Right lobe of liver (tissue), 6 donors: ENCODE results near the gene TIGD1. TPM values are rescaled to one million over a fixed set of nuclear protein-coding genes. Genes with fewer than 3 reads are reported as not detected.
A peak's percentile ranks its signal among the peaks of the same experiment; 100 is the strongest.

Experiments
- ATAC-seq, 4 donors: fragments of 200-7000 bp; cut with Tn5 transposase; one replicate each; pipeline ENCODE4 v1.9.1; 2020; ENCODE audit warnings: mild to moderate bottlenecking in 4 of 4, moderate library complexity in 4 of 4
- DNase-seq, 3 donors: peaks; one replicate each; pipeline ENCODE4 v3.0.0-alpha.2; 2020
- H3K27ac ChIP-seq, 3 donors: fragments of 200-600 bp; one replicate each; pipeline ENCODE4 v1.8.0; 2022
- H3K27me3 ChIP-seq, 2 donors: fragments of 200-600 bp; one replicate each; pipeline ENCODE4 v1.8.0; 2022
- H3K36me3 ChIP-seq, 4 donors: fragments of 200-600 bp; sonication (generic) in 1 of 4; one replicate each; pipeline versions ENCODE4 v1.5.1 to v1.8.0; 2017 to 2022; ENCODE audit warnings: control low read depth in 1 of 4
- H3K4me1 ChIP-seq, 4 donors: fragments of 200-600 bp; sonication (generic) in 1 of 4; one replicate each; pipeline versions ENCODE4 v1.5.1 to v1.8.0; 2017 to 2022; ENCODE audit warnings: control low read depth in 1 of 4
- H3K4me3 ChIP-seq, 3 donors: fragments of 200-600 bp; one replicate each; pipeline ENCODE4 v1.8.0; 2022
- H3K9me3 ChIP-seq, 4 donors: fragments of 200-600 bp; sonication (generic) in 1 of 4; one replicate each; pipeline versions ENCODE4 v1.5.1 to v1.8.0; 2017 to 2022; ENCODE audit warnings: control low read depth in 1 of 4
- POLR2A ChIP-seq: fragments of 450-650 bp; IDR thresholded peaks from one replicate; pipeline ENCODE4 v1.6.1; 2017; ENCODE audit warnings: antibody characterized with exemption, mild to moderate bottlenecking
- WGBS: methylation state at CpG from one replicate; pipeline ENCODE4 v1.1.6; 2018; ENCODE audit warnings: low coverage, low lambda C conversion rate; ENCODE audit not compliant: insufficient coverage; ENCODE audit errors: missing lambda C conversion rate; 5-methylcytosine and 5-hydroxymethylcytosine counted together
- intact Hi-C, 2 donors: fragments of 100-400 bp; cut with DNase I; formaldehyde crosslinking; loops; one replicate each; pipeline versions ENCODE4 v1.11.2 to v1.14.1; 2022
- total RNA-seq, 6 experiments: library from RNA; depleted of rRNA in 2 of 6; stranded (reverse); fragments of >200 nt in 2 of 6; fragmentation: NEBNext Ultra II Directional in 3 of 6; extraction: Animal tissue kit (Norgen Biotek cat#: 25700) in 3 of 6; gene quantifications; one replicate each; pipeline versions ENCODE4 v1.1.0 to v1.2.4, GENCODE V29; 2016 to 2023
- TF ChIP-seq, protein P1 (sequence below), 4 donors: fragments of 200-600 bp in 3 of 4; fragments of 450-650 bp in 1 of 4; IDR thresholded peaks; one replicate each; pipeline versions ENCODE4 v1.5.1 to v1.8.0; 2016 to 2022; ENCODE audit warnings: antibody characterized with exemption in 4 of 4, mild to moderate bottlenecking in 2 of 4
- donor health status: DM: no; HTN: yes; CAD: no.
- donor health status: DM: no; HTN: no; CAD: no.
- donor health status: DM: no; HTN: no; CAD: no.
- donor health status: DM: no; HTN: yes; CAD: no.
- donor health status: DM: no; HTN: yes; CAD: no.

TIGD1 gene
- total RNA-seq, 6 experiments from 2014 or later, result 0.68 to 1.5 (median 1.0) TPM

DNA sequence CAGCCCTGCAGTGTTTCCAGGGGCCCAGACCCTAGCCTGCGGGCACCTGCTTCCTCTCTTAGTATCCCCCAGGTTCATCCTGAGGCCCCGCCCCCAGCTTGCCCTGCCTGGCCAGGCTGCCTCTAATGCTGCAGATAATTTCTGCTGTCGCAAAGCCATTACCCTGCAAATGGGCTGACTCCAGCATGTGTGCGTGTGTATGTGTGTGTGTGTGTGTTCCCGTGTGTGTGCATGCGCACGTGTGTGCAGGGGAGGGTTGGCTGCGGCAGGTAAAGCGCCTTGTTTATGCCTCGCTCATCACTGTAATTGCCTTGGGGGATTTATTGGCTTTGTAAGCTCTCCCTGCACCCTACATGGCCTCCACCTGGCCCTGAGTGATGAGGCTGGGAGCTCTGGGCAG lies 37.8 kb downstream of the TIGD1 start:
- Histone ChIP-seq H3K4me3 (no peak overlapping the region), H3K27ac (no peak overlapping the region), H3K9me3 (no peaks in the 10 kb centered on the region), H3K27me3 (no peaks in the 10 kb centered on the region), H3K4me1 (no peaks in the 10 kb centered on the region), H3K36me3 (no peaks in the 10 kb centered on the region)
- TF ChIP-seq, protein P1, sequence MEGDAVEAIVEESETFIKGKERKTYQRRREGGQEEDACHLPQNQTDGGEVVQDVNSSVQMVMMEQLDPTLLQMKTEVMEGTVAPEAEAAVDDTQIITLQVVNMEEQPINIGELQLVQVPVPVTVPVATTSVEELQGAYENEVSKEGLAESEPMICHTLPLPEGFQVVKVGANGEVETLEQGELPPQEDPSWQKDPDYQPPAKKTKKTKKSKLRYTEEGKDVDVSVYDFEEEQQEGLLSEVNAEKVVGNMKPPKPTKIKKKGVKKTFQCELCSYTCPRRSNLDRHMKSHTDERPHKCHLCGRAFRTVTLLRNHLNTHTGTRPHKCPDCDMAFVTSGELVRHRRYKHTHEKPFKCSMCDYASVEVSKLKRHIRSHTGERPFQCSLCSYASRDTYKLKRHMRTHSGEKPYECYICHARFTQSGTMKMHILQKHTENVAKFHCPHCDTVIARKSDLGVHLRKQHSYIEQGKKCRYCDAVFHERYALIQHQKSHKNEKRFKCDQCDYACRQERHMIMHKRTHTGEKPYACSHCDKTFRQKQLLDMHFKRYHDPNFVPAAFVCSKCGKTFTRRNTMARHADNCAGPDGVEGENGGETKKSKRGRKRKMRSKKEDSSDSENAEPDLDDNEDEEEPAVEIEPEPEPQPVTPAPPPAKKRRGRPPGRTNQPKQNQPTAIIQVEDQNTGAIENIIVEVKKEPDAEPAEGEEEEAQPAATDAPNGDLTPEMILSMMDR (IDR thresholded peaks at IDR 0.05), result no peak
- no peak for TF ChIP-seq POLR2A
- no peak for DNase-seq
- no peak for ATAC-seq
- intact Hi-C loops, result loop anchor here in 1 of 2 donors (10.0 kb wide), 1 partner anchor 58 kb away; the partner anchor contains the start of gene ALPI
- WGBS, result 77% methylated on average over 8 of the region's 10 CpGs

DNA sequence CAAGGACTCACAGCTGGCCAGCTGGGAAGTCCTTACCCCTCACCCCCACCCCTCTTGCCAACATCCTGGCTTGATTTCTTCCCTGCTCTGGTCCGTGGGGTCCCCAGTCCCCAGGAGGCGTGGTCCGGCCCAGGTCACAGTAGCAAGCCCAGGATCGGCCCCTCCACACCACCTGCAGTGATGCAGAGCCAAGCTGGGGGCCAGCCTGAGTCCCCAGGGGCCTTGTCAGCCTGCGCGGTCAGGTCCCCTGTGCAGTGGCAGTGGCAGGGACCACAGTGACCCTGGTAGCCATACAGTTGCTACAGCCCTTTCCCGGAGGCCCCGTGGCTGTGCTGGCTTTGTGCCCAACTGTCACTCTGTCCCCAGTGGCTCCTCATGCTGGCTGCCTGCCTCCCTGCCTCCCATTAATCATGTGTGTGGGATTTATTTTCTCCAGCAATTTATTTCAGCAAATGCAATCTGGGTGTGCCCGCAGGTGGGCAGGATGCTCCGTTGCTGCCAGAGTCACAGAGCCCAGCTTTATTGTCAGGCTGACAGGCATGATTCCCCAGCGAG lies 38.9 kb downstream of the TIGD1 start:
- no peaks in the 10 kb centered on the region for H3K4me1 ChIP-seq
- no peak for DNase-seq
- intact Hi-C loops, result loop anchor here in 1 of 2 donors (10.0 kb wide), 1 partner anchor 57 kb away; the partner anchor contains the start of gene ALPI
- 43% methylated on average over 3 of the region's 11 CpGs for WGBS
- no peaks in the 10 kb centered on the region for H3K9me3 ChIP-seq
- peak in 2 of 4 donors; percentile 11 to 25 for ATAC-seq
- TF ChIP-seq, protein P1 (IDR thresholded peaks at IDR 0.05), result no peak
- TF ChIP-seq POLR2A, result no peak
- no peak overlapping the region for H3K27ac ChIP-seq
- H3K36me3 ChIP-seq, result no peaks in the 10 kb centered on the region
- no peak overlapping the region for H3K4me3 ChIP-seq
- H3K27me3 ChIP-seq, result no peaks in the 10 kb centered on the region

DNA sequence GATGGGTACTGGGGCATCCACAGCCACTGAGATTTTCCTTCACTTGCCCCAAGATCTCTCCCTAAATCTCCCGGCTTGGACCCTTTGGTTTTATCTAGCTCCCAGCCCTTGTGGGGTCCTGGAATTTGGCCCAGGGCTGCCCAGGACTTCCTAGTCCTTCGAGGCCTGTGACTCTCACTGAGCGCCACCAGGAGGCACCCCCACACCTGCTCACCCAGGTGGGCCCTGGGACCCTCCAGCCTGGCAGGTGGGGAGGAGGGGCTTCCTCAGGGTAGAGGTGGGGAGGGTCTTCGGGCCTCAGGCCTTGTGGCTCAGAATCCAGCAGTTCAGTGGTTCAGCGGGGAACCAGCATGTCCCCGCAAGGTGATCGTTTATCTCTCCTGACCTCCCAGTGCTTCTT lies 42.1 kb downstream of the TIGD1 start:
- Histone ChIP-seq H3K27ac (no peak overlapping the region), H3K4me3 (no peak overlapping the region), H3K27me3 (no peaks in the 10 kb centered on the region), H3K36me3 (no peaks in the 10 kb centered on the region), H3K9me3 (no peaks in the 10 kb centered on the region), H3K4me1 (peaks cover 0 to 3% (median 0%) of the 10 kb centered on the region in 4 donors)
- TF ChIP-seq POLR2A, result no peak
- TF ChIP-seq, protein P1 (IDR thresholded peaks at IDR 0.05), result no peak
- ATAC-seq, result no peak
- no peak for DNase-seq
- 100% methylated on average over 1 of the region's 7 CpGs for WGBS
- intact Hi-C loops, result no loop called here

DNA sequence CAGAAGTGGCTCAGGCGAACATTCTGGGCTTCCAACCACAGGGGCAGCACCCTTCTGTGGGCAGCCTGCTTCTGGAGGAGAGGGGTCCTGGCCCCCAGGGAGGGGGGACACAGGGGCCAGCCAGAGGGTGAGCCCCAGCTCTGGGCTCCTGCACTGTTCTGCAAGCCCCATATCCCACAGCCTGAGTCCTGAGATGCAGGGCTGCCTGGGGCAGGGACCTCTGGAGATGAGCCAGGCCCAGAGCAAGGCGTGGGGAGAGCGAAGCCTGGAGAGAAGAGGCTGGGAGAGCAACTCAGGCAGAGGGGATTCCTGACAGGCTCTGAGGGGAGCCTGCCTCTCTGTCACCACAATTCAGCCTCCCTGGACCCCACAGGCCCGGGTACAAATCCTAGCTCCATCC lies 43.6 kb downstream of the TIGD1 start:
- TF ChIP-seq POLR2A, result no peak
- TF ChIP-seq, protein P1 (IDR thresholded peaks at IDR 0.05), result no peak
- no CpG with 5 or more reads among the region's 4 CpGs for WGBS
- H3K27me3 ChIP-seq, result no peaks in the 10 kb centered on the region
- peaks cover 0 to 8% (median 0%) of the 10 kb centered on the region in 4 donors for H3K4me1 ChIP-seq
- H3K27ac ChIP-seq, result no peak overlapping the region
- H3K9me3 ChIP-seq, result no peaks in the 10 kb centered on the region
- ATAC-seq (no peak), DNase-seq (no peak)
- intact Hi-C loops, result no loop called here
- H3K4me3 ChIP-seq, result no peak overlapping the region
- no peaks in the 10 kb centered on the region for H3K36me3 ChIP-seq
